Kidney (tissue), 14 donors: ENCODE measurements around the gene OR8B2. TPM values are rescaled to one million over a fixed set of nuclear protein-coding genes. Genes with fewer than 3 reads are reported as not detected.
"Not testable (repeated sequence)": the region's sequence is repeated elsewhere in the genome, so short reads cannot be mapped to it uniquely, and the experiment has no call there.

ENCODE experiments used
- DNase-seq, 5 donors: peaks; one replicate each; pipeline ENCODE4 v3.0.0-alpha.2; 2013 to 2020
- FAIRE-seq: peaks from 2 replicates; lab custom pipeline; 2012; peaks lifted over from hg19 to GRCh38; lab: Jason Lieb, UNC
- H3K27ac ChIP-seq, 2 donors: one replicate each; pipeline ENCODE4 v1.7.0; 2013; ENCODE audit warnings: low read depth in 2 of 2, low read length in 2 of 2, inconsistent platforms in 1 of 2
- H3K27me3 ChIP-seq: one replicate; pipeline ENCODE4 v1.7.1; 2013; ENCODE audit warnings: low read length, inconsistent platforms; ENCODE audit not compliant: control insufficient read depth, insufficient read depth
- H3K36me3 ChIP-seq, 3 donors: one replicate each; pipeline versions ENCODE4 v1.7.0 to v1.7.1; 2013; ENCODE audit warnings: low read length in 3 of 3, control low read depth in 1 of 3, inconsistent platforms in 1 of 3; ENCODE audit not compliant: insufficient read depth in 3 of 3, control insufficient read depth in 2 of 3
- H3K4me1 ChIP-seq, 3 donors: one replicate each; pipeline versions ENCODE4 v1.7.0 to v1.7.1; 2013; ENCODE audit warnings: low read length in 3 of 3, inconsistent platforms in 1 of 3, low read depth in 1 of 3; ENCODE audit not compliant: control insufficient read depth in 2 of 3, insufficient read depth in 2 of 3
- H3K4me3 ChIP-seq, 3 donors: one replicate each; pipeline versions ENCODE4 v1.7.0 to v1.8.1; 2013; ENCODE audit warnings: low read length in 3 of 3, control low read depth in 1 of 3, inconsistent platforms in 1 of 3
- H3K9ac ChIP-seq, 3 donors: one replicate each; pipeline versions ENCODE4 v1.7.0 to v1.7.1; 2013; ENCODE audit warnings: low read length in 3 of 3, control low read depth in 1 of 3, inconsistent platforms in 1 of 3
- H3K9me3 ChIP-seq, 3 donors: one replicate each; pipeline versions ENCODE4 v1.7.0 to v1.7.1; 2013; ENCODE audit warnings: low read length in 3 of 3, control low read depth in 1 of 3, inconsistent platforms in 1 of 3; ENCODE audit not compliant: control insufficient read depth in 2 of 3, insufficient read depth in 1 of 3
- intact Hi-C: fragments of 100-400 bp; cut with DNase I; formaldehyde crosslinking; loops from one replicate; pipeline ENCODE4 v1.11.1; 2022
- polyA plus RNA-seq: library from polyadenylated mRNA; stranded (reverse); fragments of 350-450 nt; fragmentation: Illumina TruSeq; extraction: RNeasy Lipid Tissue Mini Kit (QIAGEN cat#74804); gene quantifications from one replicate; pipeline ENCODE4 v1.2.3, GENCODE V29; 2014; ENCODE audit warnings: low read depth, low replicate concordance; ENCODE audit not compliant: insufficient read depth
- total RNA-seq: library from RNA; stranded (reverse); fragmentation: NEBNext Ultra II Directional; extraction: Animal tissue kit (Norgen Biotek cat#: 25700); gene quantifications from one replicate; pipeline ENCODE4 v1.2.1, GENCODE V29; 2021
- TF ChIP-seq, protein P1 (sequence below): IDR thresholded peaks from 3 replicates; pipeline ENCODE4 v1.5.1; 2012; ENCODE audit warnings: mild to moderate bottlenecking, moderate library complexity, borderline replicate concordance; ENCODE audit not compliant: insufficient read depth; ENCODE audit errors: extremely low read depth
- donor health status: control.
- donor health status: control.
- donor health status: control.
- donor health status: control.
- donor health status: control.
- donor health status: DM: yes; HTN: yes; CAD: no.
- donor health status: Normal renal cell carcinoma (clear cell type).

The OR8B2 gene
- total and polyA plus RNA-seq, 2 donors from 2014 or later, result not detected

- no peaks in the 10 kb centered on the region for H3K9me3 ChIP-seq
- intact Hi-C loops, result no loop called here
- H3K27me3 ChIP-seq, result no peaks in the 10 kb centered on the region
- H3K27ac ChIP-seq, result no peak overlapping the region
- no peaks in the 10 kb centered on the region for H3K36me3 ChIP-seq
- no peak for FAIRE-seq
- no peak overlapping the region for H3K9ac ChIP-seq
- TF ChIP-seq, protein P1, sequence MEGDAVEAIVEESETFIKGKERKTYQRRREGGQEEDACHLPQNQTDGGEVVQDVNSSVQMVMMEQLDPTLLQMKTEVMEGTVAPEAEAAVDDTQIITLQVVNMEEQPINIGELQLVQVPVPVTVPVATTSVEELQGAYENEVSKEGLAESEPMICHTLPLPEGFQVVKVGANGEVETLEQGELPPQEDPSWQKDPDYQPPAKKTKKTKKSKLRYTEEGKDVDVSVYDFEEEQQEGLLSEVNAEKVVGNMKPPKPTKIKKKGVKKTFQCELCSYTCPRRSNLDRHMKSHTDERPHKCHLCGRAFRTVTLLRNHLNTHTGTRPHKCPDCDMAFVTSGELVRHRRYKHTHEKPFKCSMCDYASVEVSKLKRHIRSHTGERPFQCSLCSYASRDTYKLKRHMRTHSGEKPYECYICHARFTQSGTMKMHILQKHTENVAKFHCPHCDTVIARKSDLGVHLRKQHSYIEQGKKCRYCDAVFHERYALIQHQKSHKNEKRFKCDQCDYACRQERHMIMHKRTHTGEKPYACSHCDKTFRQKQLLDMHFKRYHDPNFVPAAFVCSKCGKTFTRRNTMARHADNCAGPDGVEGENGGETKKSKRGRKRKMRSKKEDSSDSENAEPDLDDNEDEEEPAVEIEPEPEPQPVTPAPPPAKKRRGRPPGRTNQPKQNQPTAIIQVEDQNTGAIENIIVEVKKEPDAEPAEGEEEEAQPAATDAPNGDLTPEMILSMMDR, result no peak
- no peaks in the 10 kb centered on the region for H3K4me1 ChIP-seq
- no peak overlapping the region for H3K4me3 ChIP-seq
- DNase-seq, result no peak
Measured at GRCh38 chr11:124421043-124421442, 36.7 kb upstream of the OR8B2 start.

DNA sequence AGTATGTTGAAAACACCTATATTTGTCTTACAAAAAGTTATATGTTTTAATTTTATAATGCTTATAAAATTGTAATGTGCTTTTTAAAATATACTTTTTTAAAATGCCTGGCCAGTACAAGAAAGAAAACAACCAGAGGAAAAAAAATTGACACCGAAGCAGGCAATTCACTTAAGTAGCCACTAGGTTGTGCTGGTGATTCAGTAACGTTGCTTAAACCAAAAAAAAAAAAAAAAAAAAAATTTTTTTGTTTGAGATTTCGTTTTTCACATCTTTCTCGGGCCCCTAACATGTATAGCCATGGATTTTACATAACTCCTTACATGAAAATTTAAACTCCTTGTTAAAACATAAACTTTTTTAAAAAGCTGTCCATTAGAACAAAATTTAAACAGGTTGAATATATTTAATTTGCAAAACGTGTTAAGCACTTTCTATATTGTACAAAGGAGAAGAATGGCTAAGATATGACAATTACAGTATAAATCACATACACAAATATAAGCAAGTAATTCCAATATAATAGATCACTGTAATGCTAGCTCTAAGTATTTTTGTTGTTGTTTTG is 31.1 kb upstream of the OR8B2 start:
- Histone ChIP-seq H3K27me3 (no peaks in the 10 kb centered on the region), H3K36me3 (no peaks in the 10 kb centered on the region), H3K9ac (no peak overlapping the region), H3K4me1 (no peaks in the 10 kb centered on the region), H3K4me3 (no peak overlapping the region), H3K27ac (no peak overlapping the region), H3K9me3 (no peaks in the 10 kb centered on the region)
- intact Hi-C loops, result loop anchor here (10.0 kb wide), 1 partner anchor 169 kb away; no protein-coding TSS in a partner anchor
- peak in 2 of 5 donors; percentile 22 to 40 for DNase-seq
- FAIRE-seq, result peak; percentile 97
- TF ChIP-seq, protein P1, result peak; percentile 59

DNA sequence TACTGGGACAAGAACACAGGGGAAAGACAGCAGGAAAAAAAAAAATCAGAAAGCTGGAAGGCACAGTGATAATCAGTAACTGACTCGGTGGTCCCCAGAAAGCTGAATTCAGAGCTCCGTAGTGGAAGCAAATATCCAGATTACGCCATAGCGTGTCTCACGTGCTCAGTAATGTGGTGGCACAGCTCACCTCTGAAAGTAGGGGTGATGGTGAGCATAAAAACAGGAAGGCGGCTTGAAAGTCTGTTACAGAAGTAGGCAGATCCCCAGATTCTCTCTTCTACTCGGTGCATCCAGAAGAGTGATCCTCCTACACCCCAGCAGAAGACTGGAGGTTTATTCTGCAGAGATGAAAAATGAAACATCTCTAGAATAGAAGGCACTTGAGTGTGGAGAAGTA is 25.6 kb upstream of the OR8B2 start:
- DNase-seq (no peak), FAIRE-seq (no peak)
- intact Hi-C loops, result loop anchor here (10.0 kb wide), 1 partner anchor 175 kb away; no protein-coding TSS in a partner anchor
- Histone ChIP-seq H3K27ac (no peak overlapping the region), H3K4me3 (no peak overlapping the region), H3K9me3 (no peaks in the 10 kb centered on the region), H3K4me1 (no peaks in the 10 kb centered on the region), H3K36me3 (no peaks in the 10 kb centered on the region), H3K27me3 (no peaks in the 10 kb centered on the region), H3K9ac (no peak overlapping the region)
- TF ChIP-seq, protein P1, result no peak

- no peak overlapping the region for H3K9ac ChIP-seq
- intact Hi-C loops, result no loop called here
- FAIRE-seq (no peak), DNase-seq (peak in 1 of 5 donors; percentile 19)
- no peaks in the 10 kb centered on the region for H3K4me1 ChIP-seq
- no peaks in the 10 kb centered on the region for H3K27me3 ChIP-seq
- H3K9me3 ChIP-seq, result no peaks in the 10 kb centered on the region
- H3K4me3 ChIP-seq, result no peak overlapping the region
- TF ChIP-seq, protein P1, result no peak
- H3K36me3 ChIP-seq, result no peaks in the 10 kb centered on the region
- H3K27ac ChIP-seq, result no peak overlapping the region
Measured at GRCh38 chr11:124405581-124405980, 21.3 kb upstream of the OR8B2 start.

GRCh38 chr11:124403186-124403585 is 18.9 kb upstream of the OR8B2 start:
- H3K36me3 ChIP-seq, intact Hi-C loops, H3K27me3 ChIP-seq, DNase-seq, H3K4me1 ChIP-seq, H3K9ac ChIP-seq, H3K9me3 ChIP-seq, H3K27ac ChIP-seq, FAIRE-seq, H3K4me3 ChIP-seq: not testable (repeated sequence)
